A673 (cell line): Measurements from ENCODE around the gene FAM171A2. TPM values are rescaled to one million over a fixed set of nuclear protein-coding genes. Genes with fewer than 3 reads are reported as not detected.

ENCODE experiments used
- BruUV-seq: library from RNA; stranded (reverse); fragments of 400-500 nt; replicated peaks from 2 replicates; lab custom pipeline; 2021; lab: Mats Ljungman, UMichigan
- CTCF ChIA-PET: fragments of 300-600 bp; sonication (Branson Sonifier 250); formaldehyde crosslinking; loops from one replicate; lab custom pipeline; 2022; ENCODE audit warnings: antibody characterized with exemption; lab: Charles Lee
- POLR2A ChIA-PET: fragments of 300-600 bp; sonication (Branson Sonifier 250); formaldehyde crosslinking; loops from one replicate; lab custom pipeline; 2022; ENCODE audit warnings: antibody characterized with exemption; ENCODE audit not compliant: low non-redundant PET; lab: Charles Lee
- DNase-seq: peaks from one replicate; pipeline ENCODE4 v3.0.0-alpha.2; 2015; ENCODE audit warnings: low spot score
- H3K27ac ChIP-seq: fragments of 200-600 bp; sonication (generic); 2 replicates; pipeline ENCODE4 v1.5.1; 2016; ENCODE audit warnings: mixed run types, low read depth, mild to moderate bottlenecking, mixed read lengths, antibody characterized with exemption, low read length; ENCODE audit not compliant: poor library complexity, severe bottlenecking
- H3K27me3 ChIP-seq: fragments of 200-600 bp; sonication (generic); replicated peaks from 2 replicates; pipeline ENCODE4 v1.6.1; 2017; ENCODE audit warnings: mixed run types, low read depth, mild to moderate bottlenecking, mixed read lengths, antibody characterized with exemption, low read length; ENCODE audit not compliant: insufficient read depth, poor library complexity
- H3K36me3 ChIP-seq: fragments of 200-600 bp; sonication (generic); 2 replicates; pipeline ENCODE4 v1.6.1; 2016; ENCODE audit warnings: mixed run types, mild to moderate bottlenecking, mixed read lengths, antibody characterized with exemption, low read length; ENCODE audit not compliant: insufficient read depth, poor library complexity, severe bottlenecking
- H3K4me1 ChIP-seq: fragments of 200-600 bp; sonication (generic); 2 replicates; pipeline ENCODE4 v1.6.1; 2017; ENCODE audit warnings: mixed run types, mild to moderate bottlenecking, mixed read lengths, antibody characterized with exemption, low read length; ENCODE audit not compliant: insufficient read depth, poor library complexity, severe bottlenecking
- H3K4me3 ChIP-seq: fragments of 200-600 bp; sonication (generic); 2 replicates; pipeline ENCODE4 v1.5.1; 2016; ENCODE audit warnings: low read depth, mixed run types, mild to moderate bottlenecking, mixed read lengths, low read length; ENCODE audit not compliant: poor library complexity, severe bottlenecking
- H3K9me3 ChIP-seq: fragments of 200-600 bp; sonication (generic); 2 replicates; pipeline ENCODE4 v1.6.1; 2016; ENCODE audit warnings: mixed run types, low read depth, mild to moderate bottlenecking, mixed read lengths, antibody characterized with exemption, low read length; ENCODE audit not compliant: poor library complexity, severe bottlenecking
- CTCF ChIP-seq: fragments of 300-800, 200-600 bp; sonication (generic); conservative IDR thresholded peaks from 2 replicates; pipeline ENCODE4 v1.5.1; 2017; ENCODE audit warnings: low read depth, mild to moderate bottlenecking, antibody characterized with exemption, low read length, moderate library complexity, mixed read lengths
- EZH2 ChIP-seq: fragments of 200-600 bp; sonication (generic); IDR thresholded peaks from 2 replicates; pipeline ENCODE4 v1.6.1; 2017; ENCODE audit warnings: borderline replicate concordance, low read depth, mild to moderate bottlenecking, mixed read lengths, antibody characterized with exemption, low read length; ENCODE audit not compliant: poor library complexity, severe bottlenecking
- intact Hi-C: fragments of 100-400 bp; cut with micrococcal nuclease; formaldehyde crosslinking; loops from one replicate; pipeline ENCODE4 v1.10.0; 2022; ENCODE audit not compliant: unreplicated experiment
- total RNA-seq: library from RNA; stranded (reverse); gene quantifications from 2 replicates; pipeline ENCODE4 v1.2.3, GENCODE V29; 2021

The FAM171A2 gene
- total RNA-seq, 1 experiment from 2014 or later, result 12.8 TPM

GRCh38 chr17:44335968-44336367 lies 27.7 kb downstream of the FAM171A2 start:
- CTCF ChIA-PET, result no interaction called here

GRCh38 chr17:44335564-44335963 lies 28.1 kb downstream of the FAM171A2 start:
- H3K4me3 ChIP-seq, result no peak overlapping the region
- no TSS peak for BruUV-seq
- CTCF ChIA-PET, result interaction anchor here (0.7 kb wide), 1 partner anchor 11 kb away, joined by 3 read pairs; no protein-coding TSS in a partner anchor

More at GRCh38 chr17:44335968-44336367, 27.7 kb downstream of the FAM171A2 start:
- no peak overlapping the region for H3K4me3 ChIP-seq
- H3K27ac ChIP-seq, result no peak overlapping the region
- H3K4me1 ChIP-seq, result no peaks in the 10 kb centered on the region
- H3K36me3 ChIP-seq, result no peaks in the 10 kb centered on the region
- H3K9me3 ChIP-seq, result no peaks in the 10 kb centered on the region
- POLR2A ChIA-PET, result no interaction called here
- no peak for DNase-seq
- no TSS peak for BruUV-seq
- intact Hi-C loops, result no loop called here
- TF ChIP-seq EZH2 (no peak), CTCF (no peak)
- H3K27me3 ChIP-seq, result no peaks in the 10 kb centered on the region

GRCh38 chr17:44334727-44335126 lies 28.9 kb downstream of the FAM171A2 start:
- no peaks in the 10 kb centered on the region for H3K9me3 ChIP-seq
- H3K36me3 ChIP-seq, result no peaks in the 10 kb centered on the region
- H3K4me3 ChIP-seq, result no peak overlapping the region
- ChIA-PET CTCF (no interaction called here), POLR2A (no interaction called here)
- intact Hi-C loops, result no loop called here
- H3K27me3 ChIP-seq, result no peaks in the 10 kb centered on the region
- DNase-seq, result no peak
- no peak overlapping the region for H3K27ac ChIP-seq
- TF ChIP-seq EZH2 (no peak), CTCF (no peak)
- no peaks in the 10 kb centered on the region for H3K4me1 ChIP-seq
- no TSS peak for BruUV-seq

More at GRCh38 chr17:44335564-44335963, 28.1 kb downstream of the FAM171A2 start:
- no peak for TF ChIP-seq EZH2
- no peaks in the 10 kb centered on the region for H3K9me3 ChIP-seq
- POLR2A ChIA-PET, result no interaction called here
- no peaks in the 10 kb centered on the region for H3K36me3 ChIP-seq
- intact Hi-C loops, result no loop called here
- H3K27ac ChIP-seq, result no peak overlapping the region
- H3K27me3 ChIP-seq, result no peaks in the 10 kb centered on the region
- H3K4me1 ChIP-seq, result no peaks in the 10 kb centered on the region
- no peak for DNase-seq

- H3K36me3 ChIP-seq, result no peaks in the 10 kb centered on the region
- no peaks in the 10 kb centered on the region for H3K27me3 ChIP-seq
- DNase-seq, result no peak
- H3K9me3 ChIP-seq, result no peaks in the 10 kb centered on the region
- intact Hi-C loops, result no loop called here
- ChIA-PET CTCF (no interaction called here), POLR2A (no interaction called here)
- TF ChIP-seq EZH2, result no peak
- TF ChIP-seq CTCF, result no peak
- no peaks in the 10 kb centered on the region for H3K4me1 ChIP-seq
- no TSS peak for BruUV-seq
- no peak overlapping the region for H3K4me3 ChIP-seq
- no peak overlapping the region for H3K27ac ChIP-seq
Measured at GRCh38 chr17:44334315-44334714, 29.3 kb downstream of the FAM171A2 start.
